Uterine smooth muscle cell (primary cell): ENCODE data around the gene MEF2D. TPM values are rescaled to one million over a fixed set of nuclear protein-coding genes. Genes with fewer than 3 reads are reported as not detected.

Experiments used
- total RNA-seq: library from RNA; depleted of rRNA; stranded (reverse); fragments of >200 nt; gene quantifications from 2 replicates; pipeline ENCODE4 v1.2.3, GENCODE V29; 2014

Gene MEF2D
- 6.9 and 7.7 TPM in 2 replicates for total RNA-seq

DNA sequence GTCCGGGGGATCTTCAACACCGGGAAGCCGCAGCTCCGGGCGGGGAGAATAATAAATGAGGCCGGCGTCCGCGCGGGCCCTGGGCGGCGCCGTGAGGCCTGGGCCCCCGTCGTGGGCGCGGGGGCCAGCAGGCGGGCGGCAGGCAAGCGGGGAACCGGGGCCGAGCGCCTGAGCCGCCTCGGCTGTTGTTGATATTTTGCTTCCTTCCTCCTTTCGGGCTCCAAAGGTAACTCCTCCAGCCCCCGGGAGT is at the start of gene MEF2D:
Gene MEF2D (minus strand): TSS at position 233 of the 250 bp plus-strand sequence. CDS start 17,483 bp downstream, outside the sequence.

Other genes starting within 250 kb of the MEF2D start
- gene SMG5, start 217.9 kb downstream of the MEF2D start, total RNA-seq: 54.8 and 59.2 TPM in 2 replicates
- gene TMEM79, start 216.4 kb downstream of the MEF2D start, total RNA-seq: 1.3 and 2.5 TPM in 2 replicates
- gene GLMP, start 205.1 kb downstream of the MEF2D start, total RNA-seq: 38.3 and 69.4 TPM in 2 replicates
- not detected in 2 replicates for gene VHLL, start 201.5 kb downstream of the MEF2D start, total RNA-seq
- 385 and 599 TPM in 2 replicates for gene CCT3, start 162.5 kb downstream of the MEF2D start, total RNA-seq
- not detected in 2 replicates for gene TSACC, start 162.2 kb downstream of the MEF2D start, total RNA-seq
- gene RHBG, start 131.6 kb downstream of the MEF2D start, total RNA-seq: not detected in 2 replicates
- 27.6 and 83.3 TPM in 2 replicates for gene IQGAP3, start 71.8 kb upstream of the MEF2D start, total RNA-seq
- not detected in 2 replicates for gene TTC24, start 78.9 kb upstream of the MEF2D start, total RNA-seq
- 80.1 and 83.0 TPM in 2 replicates for gene NAXE, start 91.0 kb upstream of the MEF2D start, total RNA-seq
- 14.6 and 34.1 TPM in 2 replicates for gene GPATCH4, start 100.7 kb upstream of the MEF2D start, total RNA-seq
- gene HAPLN2, start 118.6 kb upstream of the MEF2D start, total RNA-seq: not detected in 2 replicates
- 0.11 TPM in 1 of 2 replicates, not detected in the other for gene BCAN, start 141.3 kb upstream of the MEF2D start, total RNA-seq
- 32.2 and 68.6 TPM in 2 replicates for gene NES, start 176.6 kb upstream of the MEF2D start, total RNA-seq
- 17.0 and 21.5 TPM in 2 replicates for gene CRABP2, start 204.8 kb upstream of the MEF2D start, total RNA-seq
- gene METTL25B, start 227.7 kb upstream of the MEF2D start, total RNA-seq: 6.6 and 12.0 TPM in 2 replicates
- 5.0 and 5.5 TPM in 2 replicates for gene ISG20L2, start 228.0 kb upstream of the MEF2D start, total RNA-seq
- gene MRPL24, start 240.3 kb upstream of the MEF2D start, total RNA-seq: 49.0 and 50.9 TPM in 2 replicates